Trophoblast cell (in vitro differentiated cells and primary cell): ENCODE measurements around the gene LRRC41.

Experiments
- DNase-seq, 2 donors: peaks; one replicate each; pipeline ENCODE4 v3.0.0-alpha.2; 2016
- H2AFZ ChIP-seq: 2 replicates; pipeline ENCODE4 v1.6.1; 2013; ENCODE audit warnings: low read length, moderate library complexity, mild to moderate bottlenecking; ENCODE audit not compliant: insufficient read depth, poor library complexity
- H2AK5ac ChIP-seq: 2 replicates; pipeline ENCODE4 v1.6.1; 2013; ENCODE audit warnings: mild to moderate bottlenecking, low read length
- H2BK120ac ChIP-seq: 2 replicates; pipeline ENCODE4 v1.6.1; 2013; ENCODE audit warnings: low read length, mild to moderate bottlenecking, moderate library complexity; ENCODE audit not compliant: insufficient read depth, poor library complexity
- H2BK12ac ChIP-seq: 2 replicates; pipeline ENCODE4 v1.6.1; 2013; ENCODE audit warnings: mild to moderate bottlenecking, low read length, moderate library complexity
- H2BK5ac ChIP-seq: 2 replicates; pipeline ENCODE4 v1.6.1; 2013; ENCODE audit warnings: low read length, low read depth, moderate library complexity, mild to moderate bottlenecking; ENCODE audit not compliant: poor library complexity
- H3K14ac ChIP-seq: 2 replicates; pipeline ENCODE4 v1.6.1; 2013; ENCODE audit warnings: mild to moderate bottlenecking, low read length
- H3K18ac ChIP-seq: 2 replicates; pipeline ENCODE4 v1.6.1; 2013; ENCODE audit warnings: mild to moderate bottlenecking, low read length
- H3K23ac ChIP-seq: 2 replicates; pipeline ENCODE4 v1.6.1; 2013; ENCODE audit warnings: low read length
- H3K27ac ChIP-seq: 2 replicates; pipeline ENCODE4 v1.5.1; 2013; ENCODE audit warnings: low read depth, mild to moderate bottlenecking, inconsistent platforms, low read length, moderate library complexity
- H3K27me3 ChIP-seq: 2 replicates; pipeline ENCODE4 v1.6.1; 2013; ENCODE audit warnings: inconsistent platforms, mild to moderate bottlenecking, low read length, moderate library complexity; ENCODE audit not compliant: insufficient read depth
- H3K36me3 ChIP-seq, 2 experiments: 1 replicate in 1 of 2; 2 replicates in 1 of 2; pipeline ENCODE4 v1.6.1; 2013; ENCODE audit warnings: low read length in 2 of 2, mild to moderate bottlenecking in 2 of 2, moderate library complexity in 1 of 2; ENCODE audit not compliant: insufficient read depth in 2 of 2, control insufficient read depth in 1 of 2
- H3K4ac ChIP-seq: 2 replicates; pipeline ENCODE4 v1.6.1; 2013; ENCODE audit warnings: low read depth, mild to moderate bottlenecking, low read length, moderate library complexity
- H3K4me1 ChIP-seq, 2 experiments: 1 replicate in 1 of 2; 2 replicates in 1 of 2; pipeline ENCODE4 v1.6.1; 2013; ENCODE audit warnings: low read length in 2 of 2, mild to moderate bottlenecking in 2 of 2, moderate library complexity in 1 of 2; ENCODE audit not compliant: insufficient read depth in 2 of 2, control insufficient read depth in 1 of 2
- H3K4me2 ChIP-seq: 2 replicates; pipeline ENCODE4 v1.6.1; 2013; ENCODE audit warnings: inconsistent platforms, mild to moderate bottlenecking, low read length, moderate library complexity
- H3K4me3 ChIP-seq: 2 replicates; pipeline ENCODE4 v1.5.1; 2013; ENCODE audit warnings: mild to moderate bottlenecking, low read depth, low read length, inconsistent platforms
- H3K79me1 ChIP-seq: one replicate; pipeline ENCODE4 v1.6.1; 2013; ENCODE audit warnings: low read length
- H3K79me2 ChIP-seq: 2 replicates; pipeline ENCODE4 v1.6.1; 2013; ENCODE audit warnings: low read length, mild to moderate bottlenecking; ENCODE audit not compliant: control insufficient read depth, insufficient read depth, poor library complexity
- H3K9ac ChIP-seq: 2 replicates; pipeline ENCODE4 v1.6.1; 2013; ENCODE audit warnings: mild to moderate bottlenecking, low read length
- H3K9me3 ChIP-seq: 2 replicates; pipeline ENCODE4 v1.6.1; 2013; ENCODE audit warnings: low read depth, mild to moderate bottlenecking, control low read depth, inconsistent platforms, low read length; ENCODE audit not compliant: insufficient read depth
- H4K12ac ChIP-seq: 2 replicates; pipeline ENCODE4 v1.6.1; 2013; ENCODE audit warnings: low read depth, mild to moderate bottlenecking, low read length, moderate library complexity
- H4K8ac ChIP-seq: 2 replicates; pipeline ENCODE4 v1.6.1; 2013; ENCODE audit warnings: low read depth, mild to moderate bottlenecking, low read length, moderate library complexity
- H4K91ac ChIP-seq: one replicate; pipeline ENCODE4 v1.6.1; 2013; ENCODE audit warnings: low read depth, mild to moderate bottlenecking, low read length, moderate library complexity
- WGBS: extraction: QIAGEN DNeasy Blood & Tissue Kit; methylation state at CpG from one replicate; pipeline ENCODE4 v1.1.7; 2013; ENCODE audit warnings: missing lambda C conversion rate; ENCODE audit not compliant: insufficient read length, insufficient coverage; ENCODE audit errors: extremely low coverage; 5-methylcytosine and 5-hydroxymethylcytosine counted together

The LRRC41 gene

DNA sequence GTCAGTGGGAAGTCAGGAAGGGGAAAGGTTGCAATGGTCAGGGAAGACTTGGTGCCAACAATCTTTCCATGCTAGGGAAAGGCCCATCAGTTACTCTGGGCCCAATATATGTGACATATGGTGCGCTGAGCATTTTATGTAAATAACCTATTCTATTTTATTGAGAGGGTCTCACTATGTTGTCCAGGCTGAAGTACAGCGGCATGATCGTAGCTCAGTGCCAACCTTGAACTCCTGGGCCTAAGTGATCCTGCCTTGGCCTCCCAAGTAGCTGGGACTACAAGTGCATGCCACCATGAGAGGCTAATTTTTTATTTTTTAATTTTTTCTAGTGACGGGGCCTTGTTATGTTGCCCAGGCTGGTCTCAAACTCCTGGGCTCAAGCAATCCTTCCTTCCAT, 6.9 kb upstream of the LRRC41 start:
- Histone ChIP-seq H2AFZ (no peak overlapping the region), H4K12ac (no peak overlapping the region), H3K14ac (no peak overlapping the region), H3K79me1 (no peaks in the 10 kb centered on the region), H3K18ac (no peak overlapping the region), H2BK12ac (no peak overlapping the region), H4K91ac (no peak overlapping the region), H3K27ac (no peak overlapping the region), H3K4me3 (no peak overlapping the region), H3K9me3 (no peaks in the 10 kb centered on the region), H2AK5ac (no peak overlapping the region), H3K4me2 (no peak overlapping the region), H3K4ac (no peak overlapping the region), H3K23ac (no peak overlapping the region), H2BK5ac (no peak overlapping the region), H2BK120ac (no peak overlapping the region), H3K36me3 (peaks cover 43 to 48% of the 10 kb centered on the region in 2 experiments), H3K79me2 (peaks cover 5% of the 10 kb centered on the region), H3K4me1 (peaks cover 0 to 2% of the 10 kb centered on the region in 2 experiments), H3K9ac (no peak overlapping the region), H3K27me3 (no peaks in the 10 kb centered on the region), H4K8ac (no peak overlapping the region)
- no CpG with 5 or more reads among the region's 4 CpGs for whole genome bisulfite sequencing
- DNase-seq = no peak

DNA sequence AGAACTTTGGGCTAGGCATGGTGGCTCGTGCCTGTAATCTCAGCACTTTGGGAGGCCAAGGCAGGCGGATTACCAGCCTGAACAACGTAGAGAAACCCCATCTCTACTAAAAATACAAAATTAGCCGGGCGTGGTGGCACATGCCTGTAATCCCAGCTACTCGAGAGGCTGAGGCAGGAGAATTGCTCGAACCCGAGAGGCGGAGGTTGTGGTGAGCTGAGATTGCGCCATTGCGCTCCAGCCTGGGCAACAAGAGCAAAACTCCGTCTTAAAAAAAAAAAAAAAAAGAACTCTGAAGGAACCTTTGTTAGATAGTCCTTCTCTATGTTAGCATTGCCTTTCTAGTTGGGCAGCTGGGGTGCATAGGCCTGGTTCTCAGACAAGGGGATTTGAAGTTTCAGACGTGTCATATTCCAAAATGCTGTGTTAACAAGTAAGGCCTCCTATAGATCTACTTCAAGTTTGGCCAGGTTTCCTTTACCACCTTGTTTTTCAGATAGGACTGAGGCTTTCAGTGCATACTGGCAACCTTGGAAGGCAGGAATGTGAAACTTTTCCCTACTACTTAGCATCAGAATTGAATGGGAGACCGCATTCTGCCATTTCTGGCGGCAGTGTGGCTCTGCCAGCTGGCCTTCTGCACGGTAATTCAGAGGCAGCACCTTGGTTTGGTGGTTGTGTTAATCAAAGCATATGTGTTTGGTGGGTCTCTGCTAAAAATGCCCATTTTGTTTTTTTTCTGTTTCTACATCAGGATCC, 6.2 kb upstream of the LRRC41 start:
- H2AFZ ChIP-seq = no peak overlapping the region
- H3K4ac ChIP-seq = no peak overlapping the region
- H3K9me3 ChIP-seq = no peaks in the 10 kb centered on the region
- H3K4me1 ChIP-seq = peaks cover 0 to 6% of the 10 kb centered on the region in 2 experiments
- no peak overlapping the region for H2BK5ac ChIP-seq
- H3K18ac ChIP-seq = no peak overlapping the region
- H3K27ac ChIP-seq = no peak overlapping the region
- no peak overlapping the region for H3K4me2 ChIP-seq
- H3K14ac ChIP-seq = no peak overlapping the region
- H3K4me3 ChIP-seq = no peak overlapping the region
- H3K27me3 ChIP-seq = no peaks in the 10 kb centered on the region
- H4K12ac ChIP-seq = no peak overlapping the region
- no peak overlapping the region for H3K9ac ChIP-seq
- peaks cover 40 to 45% of the 10 kb centered on the region in 2 experiments for H3K36me3 ChIP-seq
- no CpG with 5 or more reads among the region's 16 CpGs for WGBS
- H4K91ac ChIP-seq = no peak overlapping the region
- no peak for DNase-seq
- H3K23ac ChIP-seq = no peak overlapping the region
- no peaks in the 10 kb centered on the region for H3K79me1 ChIP-seq
- no peak overlapping the region for H2BK12ac ChIP-seq
- no peak overlapping the region for H2BK120ac ChIP-seq
- peaks cover 10% of the 10 kb centered on the region for H3K79me2 ChIP-seq
- H2AK5ac ChIP-seq = no peak overlapping the region
- no peak overlapping the region for H4K8ac ChIP-seq

DNA sequence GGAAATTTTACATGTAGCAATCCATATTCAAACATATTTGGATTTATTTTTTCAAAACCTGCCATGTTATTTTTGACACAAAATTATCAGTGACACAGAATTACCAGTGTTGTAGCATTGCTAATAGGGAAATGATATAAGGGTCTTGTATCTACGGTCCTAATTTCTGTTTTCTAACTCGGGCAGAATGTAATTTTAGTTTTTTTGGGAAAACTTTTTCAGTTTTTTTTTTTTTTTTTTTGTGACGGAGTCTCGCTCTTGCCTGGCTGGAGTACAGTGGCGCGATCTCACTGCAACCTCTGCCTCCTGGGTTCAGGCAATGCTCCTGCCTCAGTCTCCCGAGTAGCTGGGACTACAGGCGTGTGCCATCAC, 2.7 kb upstream of the LRRC41 start:
- peaks cover 16 to 17% of the 10 kb centered on the region in 2 experiments for H3K36me3 ChIP-seq
- no peak overlapping the region for H2BK12ac ChIP-seq
- no peak overlapping the region for H3K27ac ChIP-seq
- no peak overlapping the region for H3K23ac ChIP-seq
- H3K14ac ChIP-seq = no peak overlapping the region
- WGBS = no CpG with 5 or more reads among the region's 8 CpGs
- no peak overlapping the region for H2BK5ac ChIP-seq
- peaks cover 38% of the 10 kb centered on the region for H3K79me2 ChIP-seq
- no peak overlapping the region for H4K12ac ChIP-seq
- no peaks in the 10 kb centered on the region for H3K27me3 ChIP-seq
- H3K18ac ChIP-seq = no peak overlapping the region
- DNase-seq = no peak
- peaks cover 5 to 11% of the 10 kb centered on the region in 2 experiments for H3K4me1 ChIP-seq
- H4K8ac ChIP-seq = no peak overlapping the region
- H2AFZ ChIP-seq = no peak overlapping the region
- H4K91ac ChIP-seq = no peak overlapping the region
- no peak overlapping the region for H3K4me3 ChIP-seq
- H2AK5ac ChIP-seq = no peak overlapping the region
- no peaks in the 10 kb centered on the region for H3K9me3 ChIP-seq
- peak overlapping the region; percentile 38 for H3K4ac ChIP-seq
- no peak overlapping the region for H2BK120ac ChIP-seq
- H3K9ac ChIP-seq = no peak overlapping the region
- H3K79me1 ChIP-seq = peaks cover 22% of the 10 kb centered on the region
- no peak overlapping the region for H3K4me2 ChIP-seq

DNA sequence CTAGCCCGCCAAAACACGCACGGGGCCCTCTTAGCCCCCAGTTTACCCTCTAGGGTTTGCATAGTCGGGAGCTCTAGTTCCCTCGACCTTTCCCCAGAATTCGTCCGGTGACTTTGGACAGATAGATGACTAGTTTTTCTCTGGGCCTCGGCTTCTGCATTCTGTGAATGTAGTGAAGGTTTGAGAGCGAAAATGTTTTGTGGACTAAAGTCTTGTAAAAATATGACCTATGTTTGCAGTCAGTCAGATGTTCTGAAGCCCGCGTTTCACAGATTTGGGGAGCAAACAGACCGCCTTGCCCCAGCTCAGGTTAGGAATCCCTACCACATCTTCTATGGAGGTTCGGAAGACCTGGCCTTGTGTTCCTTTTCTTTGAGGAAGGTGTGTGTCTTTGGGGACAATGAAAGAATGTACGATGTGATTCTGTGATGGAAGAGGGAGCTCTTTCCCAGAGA, 483 bp upstream of the LRRC41 start:
- H4K8ac ChIP-seq = peak overlapping the region; percentile 76
- H3K18ac ChIP-seq = peak overlapping the region; percentile 49
- peak overlapping the region; percentile 85 for H3K14ac ChIP-seq
- peak overlapping the region; percentile 66 for H3K4me2 ChIP-seq
- peak overlapping the region; percentile 84 for H3K4me3 ChIP-seq
- peak overlapping the region; percentile 70 for H3K9ac ChIP-seq
- H2AFZ ChIP-seq = peak overlapping the region; percentile 50
- peak overlapping the region; percentile 51 for H4K12ac ChIP-seq
- H3K4ac ChIP-seq = peak overlapping the region; percentile 68
- H2BK5ac ChIP-seq = no peak overlapping the region
- WGBS = no CpG with 5 or more reads among the region's 14 CpGs
- no peak overlapping the region for H3K23ac ChIP-seq
- DNase-seq = no peak
- no peak overlapping the region for H2BK120ac ChIP-seq
- peaks cover 0 to 4% of the 10 kb centered on the region in 2 experiments for H3K36me3 ChIP-seq
- peaks cover 22% of the 10 kb centered on the region for H3K79me1 ChIP-seq
- H3K27ac ChIP-seq = peak overlapping the region; percentile 50
- H3K4me1 ChIP-seq = peaks cover 8 to 19% of the 10 kb centered on the region in 2 experiments
- peak overlapping the region; percentile 50 for H2AK5ac ChIP-seq
- H3K79me2 ChIP-seq = peaks cover 49% of the 10 kb centered on the region
- no peak overlapping the region for H2BK12ac ChIP-seq
- H4K91ac ChIP-seq = peak overlapping the region; percentile 20
- no peaks in the 10 kb centered on the region for H3K9me3 ChIP-seq
- H3K27me3 ChIP-seq = no peaks in the 10 kb centered on the region
